ENCODE measurements around the gene GYPB.
"Not testable (repeated sequence)": the region's sequence is repeated elsewhere in the genome, so short reads cannot be mapped to it uniquely, and the experiment has no call there.

GYPB gene

DNA sequence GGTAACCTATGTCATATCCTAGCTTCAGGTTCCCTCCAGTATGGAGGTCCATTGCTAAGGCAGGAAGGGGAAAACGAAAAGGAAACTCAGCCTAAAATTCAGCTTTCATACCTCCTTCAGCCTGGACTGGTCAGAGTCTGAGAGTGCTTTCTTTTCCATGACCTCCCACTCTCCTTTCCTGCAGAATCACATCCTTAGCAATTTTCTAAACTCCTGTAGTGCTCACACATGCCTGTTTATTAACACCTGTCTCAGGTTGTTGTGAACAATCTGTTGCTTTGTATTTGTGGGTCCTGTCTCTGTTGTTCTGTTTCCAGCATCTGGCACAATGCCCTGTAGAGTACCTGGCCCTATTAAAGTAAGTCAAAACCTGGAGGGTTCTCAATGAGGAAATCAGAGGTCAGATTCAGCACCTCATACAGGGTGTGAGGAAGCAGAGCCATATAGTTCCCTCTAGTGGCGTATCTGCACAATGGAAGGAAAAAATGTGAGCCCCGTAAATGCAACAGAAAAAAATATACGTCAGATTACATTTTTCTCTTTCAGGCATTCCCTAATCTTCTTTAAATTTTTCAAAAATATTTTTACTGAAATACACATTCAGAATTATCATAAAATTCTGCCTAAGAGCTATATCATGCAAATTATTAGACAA lies 2.3 kb upstream of the GYPB start:
- TF ChIP-seq, protein P1, sequence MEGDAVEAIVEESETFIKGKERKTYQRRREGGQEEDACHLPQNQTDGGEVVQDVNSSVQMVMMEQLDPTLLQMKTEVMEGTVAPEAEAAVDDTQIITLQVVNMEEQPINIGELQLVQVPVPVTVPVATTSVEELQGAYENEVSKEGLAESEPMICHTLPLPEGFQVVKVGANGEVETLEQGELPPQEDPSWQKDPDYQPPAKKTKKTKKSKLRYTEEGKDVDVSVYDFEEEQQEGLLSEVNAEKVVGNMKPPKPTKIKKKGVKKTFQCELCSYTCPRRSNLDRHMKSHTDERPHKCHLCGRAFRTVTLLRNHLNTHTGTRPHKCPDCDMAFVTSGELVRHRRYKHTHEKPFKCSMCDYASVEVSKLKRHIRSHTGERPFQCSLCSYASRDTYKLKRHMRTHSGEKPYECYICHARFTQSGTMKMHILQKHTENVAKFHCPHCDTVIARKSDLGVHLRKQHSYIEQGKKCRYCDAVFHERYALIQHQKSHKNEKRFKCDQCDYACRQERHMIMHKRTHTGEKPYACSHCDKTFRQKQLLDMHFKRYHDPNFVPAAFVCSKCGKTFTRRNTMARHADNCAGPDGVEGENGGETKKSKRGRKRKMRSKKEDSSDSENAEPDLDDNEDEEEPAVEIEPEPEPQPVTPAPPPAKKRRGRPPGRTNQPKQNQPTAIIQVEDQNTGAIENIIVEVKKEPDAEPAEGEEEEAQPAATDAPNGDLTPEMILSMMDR (IDR thresholded peaks at IDR 0.05; ENCODE audit: low read depth, low read length, missing control alignments) = peak; percentile 57
- peak; percentile 3 for DNase-seq (ENCODE audit: low read depth)
- not testable (repeated sequence) for H3K4me3 ChIP-seq (ENCODE audit: low read depth, low read length)

GRCh38 chr4:144018223-144019000 lies 768 bp downstream of the GYPB start:
- DNase-seq (ENCODE audit: low read depth); H3K4me3 ChIP-seq (ENCODE audit: low read depth, low read length): not testable (repeated sequence)

- not testable (repeated sequence) for DNase-seq (ENCODE audit: low read depth); H3K4me3 ChIP-seq (ENCODE audit: low read depth, low read length)
Observed at GRCh38 chr4:144017271-144017670, 1.9 kb downstream of the GYPB start.

DNA sequence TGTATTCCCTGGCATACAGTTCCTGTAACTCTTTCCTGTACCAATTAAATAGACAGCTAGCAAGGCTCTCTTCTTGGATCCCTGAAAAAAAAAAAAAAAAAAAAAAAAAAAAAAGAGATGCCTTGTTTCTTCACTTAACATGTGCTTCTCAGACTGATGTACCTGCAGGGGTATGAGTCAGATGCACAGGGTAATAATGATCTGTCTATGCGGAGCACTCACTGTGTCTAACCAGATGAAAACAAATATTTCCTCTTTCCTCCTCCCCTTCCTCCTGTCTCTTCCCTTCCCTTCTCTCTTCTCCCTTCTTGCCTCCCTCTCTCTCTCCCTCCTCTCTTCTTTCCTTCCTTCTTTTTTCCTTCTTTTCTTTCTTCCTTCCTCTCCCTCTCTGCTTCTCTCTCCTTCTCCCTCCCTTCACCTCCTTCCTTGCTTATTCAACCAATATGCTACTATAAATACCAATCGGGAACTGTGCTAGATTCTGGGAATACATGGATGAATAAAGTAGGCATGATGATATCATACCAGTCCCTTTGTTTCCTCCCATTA lies 3.0 kb downstream of the GYPB start:
- DNase-seq (ENCODE audit: low read depth); H3K4me3 ChIP-seq (ENCODE audit: low read depth, low read length): not testable (repeated sequence)

DNA sequence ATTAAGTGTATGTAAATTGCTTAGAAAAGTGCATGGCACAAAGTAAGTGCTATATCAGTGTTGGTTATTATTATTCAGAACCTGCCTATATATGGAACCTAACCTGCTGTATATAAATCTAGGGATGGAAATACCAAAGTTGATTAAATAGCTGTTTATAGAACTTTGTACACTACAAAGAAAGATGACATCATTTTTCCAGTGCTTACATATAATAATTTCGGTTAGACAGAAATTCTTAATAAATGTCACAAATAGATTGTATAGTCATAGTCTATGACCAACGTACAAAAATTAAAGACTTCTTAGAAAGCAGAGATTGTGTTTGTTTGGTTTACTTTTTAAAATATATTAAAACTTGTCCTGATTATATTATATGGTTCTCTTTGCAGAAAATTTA lies 4.4 kb downstream of the GYPB start:
- DNase-seq (ENCODE audit: low read depth) = no peak
- no peak overlapping the region for H3K4me3 ChIP-seq (ENCODE audit: low read depth, low read length)
- TF ChIP-seq, protein P1 (IDR thresholded peaks at IDR 0.05; ENCODE audit: low read depth, low read length, missing control alignments) = no peak

DNA sequence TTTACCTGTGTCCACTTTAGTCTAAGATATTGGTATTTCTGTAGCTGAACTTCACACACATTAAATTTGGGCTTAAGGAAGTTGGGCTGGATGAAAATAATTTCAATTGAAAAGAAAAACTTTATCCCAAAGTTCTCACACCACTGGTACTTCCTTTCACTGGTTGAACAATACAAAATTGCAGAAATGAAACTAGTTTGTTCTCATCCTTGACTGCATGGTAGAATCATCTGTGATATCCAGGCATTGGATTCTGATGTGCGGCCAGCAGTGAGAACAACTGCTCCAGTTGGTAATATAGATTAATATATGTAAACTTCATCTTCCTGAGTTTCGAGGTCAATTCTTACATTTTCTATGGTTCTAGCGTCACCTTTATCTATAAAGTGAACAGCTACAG lies 10.6 kb downstream of the GYPB start:
- H3K4me3 ChIP-seq (ENCODE audit: low read depth, low read length); DNase-seq (ENCODE audit: low read depth): not testable (repeated sequence)

GRCh38 chr4:144007960-144008359 lies 11.2 kb downstream of the GYPB start:
- H3K4me3 ChIP-seq (ENCODE audit: low read depth, low read length) = not testable (repeated sequence)

GRCh38 chr4:144006200-144006803 lies 12.9 kb downstream of the GYPB start:
- not testable (repeated sequence) for DNase-seq (ENCODE audit: low read depth)

More at GRCh38 chr4:144007960-144008359, 11.2 kb downstream of the GYPB start:
- not testable (repeated sequence) for DNase-seq (ENCODE audit: low read depth)

DNA sequence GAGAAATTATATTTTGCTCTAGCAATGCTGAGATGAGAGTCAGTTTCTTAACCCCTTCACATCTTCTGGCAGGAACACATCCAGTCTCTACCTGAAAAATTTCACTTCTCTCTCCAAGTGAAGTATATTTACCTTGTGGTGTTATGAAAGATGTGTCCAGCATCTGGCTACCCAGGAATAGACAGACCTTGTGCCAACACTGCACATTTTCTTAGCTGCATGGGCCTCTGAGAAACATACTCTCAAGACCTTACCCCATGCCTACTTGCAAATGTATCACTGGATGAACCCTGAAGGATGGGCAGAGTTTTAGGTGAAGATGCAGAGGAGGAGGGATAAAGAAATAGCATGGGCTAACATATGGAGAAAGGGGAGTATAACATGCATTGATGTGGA lies 13.6 kb downstream of the GYPB start:
- not testable (repeated sequence) for DNase-seq (ENCODE audit: low read depth)

More at GRCh38 chr4:144006200-144006803, 12.9 kb downstream of the GYPB start:
- not testable (repeated sequence) for H3K4me3 ChIP-seq (ENCODE audit: low read depth, low read length)

DNA sequence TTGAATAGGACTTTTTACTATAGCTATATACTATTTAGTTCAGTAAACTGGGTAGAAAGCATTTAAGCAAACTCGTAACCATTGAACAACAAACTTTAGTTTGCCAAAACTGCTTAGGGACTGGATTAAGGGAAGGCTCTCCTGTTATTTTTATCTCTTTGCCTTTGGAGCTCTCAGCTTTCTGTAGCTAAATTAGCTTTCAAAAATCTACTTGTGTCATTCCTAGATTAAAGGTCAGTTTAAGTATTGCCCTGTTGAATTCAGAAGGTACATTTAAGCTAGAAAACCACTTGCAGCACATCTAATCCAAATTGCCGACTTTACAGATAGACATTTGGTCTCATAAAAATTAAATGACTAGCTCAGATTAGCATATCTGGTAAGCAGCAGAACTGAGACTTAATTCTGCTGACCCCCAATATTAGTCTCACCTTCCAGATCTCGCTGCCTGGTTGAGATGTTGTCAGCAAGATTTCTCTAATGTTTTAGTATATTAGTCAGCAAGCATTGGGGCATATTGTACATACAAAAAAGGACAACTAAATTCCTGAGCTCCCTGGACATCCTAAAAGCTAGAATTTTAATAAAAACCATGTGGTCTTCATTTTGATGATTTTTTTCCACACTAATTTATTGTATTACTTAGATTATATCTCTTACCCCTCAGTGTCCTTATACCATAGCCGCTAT lies 14.2 kb downstream of the GYPB start:
- not testable (repeated sequence) for H3K4me3 ChIP-seq (ENCODE audit: low read depth, low read length); DNase-seq (ENCODE audit: low read depth)

More for the DNA sequence above, 13.6 kb downstream of the GYPB start:
- H3K4me3 ChIP-seq (ENCODE audit: low read depth, low read length) = not testable (repeated sequence)

GRCh38 chr4:144003890-144004265 lies 15.3 kb downstream of the GYPB start:
- H3K4me3 ChIP-seq (ENCODE audit: low read depth, low read length); DNase-seq (ENCODE audit: low read depth): not testable (repeated sequence)

DNA sequence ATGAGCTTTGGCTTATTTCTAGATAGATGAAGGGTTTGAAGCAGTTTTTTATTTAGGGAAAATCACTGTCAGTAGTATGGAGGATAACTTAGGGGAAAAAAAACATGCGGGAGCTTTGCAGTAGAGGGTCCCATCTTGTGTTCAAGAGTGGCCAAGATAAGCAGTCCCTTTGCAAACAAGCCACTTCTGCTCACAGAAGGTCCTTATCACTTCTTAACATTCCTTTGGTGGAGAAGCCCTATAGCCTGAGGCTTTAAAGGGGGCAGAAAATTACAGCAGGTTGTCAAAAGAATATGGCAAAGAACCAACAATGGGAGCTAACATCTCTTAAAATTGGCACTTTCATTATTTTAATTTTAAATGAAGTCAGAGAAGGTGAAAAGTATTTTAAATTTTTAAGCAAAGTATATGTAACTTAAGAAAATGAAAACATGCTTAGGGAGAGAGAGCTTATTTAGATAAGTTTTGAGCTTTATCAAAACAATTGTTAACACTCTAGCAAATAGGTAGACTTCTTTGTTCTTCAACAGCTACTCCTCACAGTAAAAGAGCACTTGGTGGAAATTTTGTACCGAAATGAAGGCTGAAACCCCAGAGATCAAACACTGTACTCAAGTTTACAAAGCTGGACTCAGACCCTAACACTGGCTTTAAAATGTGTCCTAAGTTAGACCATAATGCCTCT lies 15.8 kb downstream of the GYPB start:
- H3K4me3 ChIP-seq (ENCODE audit: low read depth, low read length); DNase-seq (ENCODE audit: low read depth): not testable (repeated sequence)

DNA sequence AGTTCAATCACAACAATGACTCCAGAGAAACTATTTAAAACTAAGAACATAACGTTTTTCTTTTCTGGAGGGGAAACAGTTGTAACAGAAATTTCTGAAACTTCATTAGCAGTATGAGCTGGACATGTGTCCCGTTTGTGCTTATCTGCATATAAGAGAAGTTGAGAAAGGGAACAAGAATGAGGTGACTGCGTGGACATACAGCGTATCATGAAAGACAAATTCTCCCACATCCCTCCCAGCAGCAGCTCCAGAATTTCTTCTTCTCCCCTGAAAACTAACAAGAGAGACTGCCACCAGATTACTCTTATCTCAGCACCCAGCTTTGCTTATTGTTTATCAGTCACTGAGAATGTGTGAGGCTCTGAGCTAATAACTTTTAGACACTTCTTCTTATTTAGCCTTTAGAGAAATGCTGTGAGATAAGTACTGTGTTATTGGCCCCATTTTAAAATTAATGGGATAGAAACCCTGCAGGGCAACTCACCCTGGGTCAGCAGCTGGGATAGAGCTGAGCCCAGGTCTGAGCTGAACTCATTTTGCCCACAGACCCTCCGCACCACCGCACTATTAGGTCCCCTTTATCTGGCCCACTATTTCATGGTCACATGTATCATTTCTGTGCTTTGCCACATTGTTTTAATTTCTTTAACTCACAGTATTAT lies 18.7 kb downstream of the GYPB start:
- DNase-seq (ENCODE audit: low read depth); H3K4me3 ChIP-seq (ENCODE audit: low read depth, low read length): not testable (repeated sequence)

DNA sequence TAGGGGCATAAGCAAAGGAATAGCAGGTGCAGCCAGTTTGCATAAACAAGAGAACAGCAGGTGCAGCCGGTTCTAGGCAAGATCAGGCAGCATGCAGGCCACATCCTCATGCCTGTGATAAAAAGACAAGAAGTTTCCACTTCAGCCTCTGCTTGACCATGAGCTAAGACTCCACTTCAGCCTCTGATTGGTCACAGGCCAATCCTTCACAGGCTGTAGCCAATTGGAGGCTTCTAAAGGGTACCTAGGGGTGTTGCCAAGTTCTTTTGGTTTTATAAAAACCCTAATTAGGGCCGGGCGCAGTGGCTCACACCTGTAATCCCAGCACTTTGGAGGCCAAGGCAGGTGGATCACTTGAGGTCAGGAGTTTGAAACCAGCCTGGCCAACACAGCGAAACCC lies 23.0 kb downstream of the GYPB start:
- not testable (repeated sequence) for H3K4me3 ChIP-seq (ENCODE audit: low read depth, low read length); DNase-seq (ENCODE audit: low read depth)

DNA sequence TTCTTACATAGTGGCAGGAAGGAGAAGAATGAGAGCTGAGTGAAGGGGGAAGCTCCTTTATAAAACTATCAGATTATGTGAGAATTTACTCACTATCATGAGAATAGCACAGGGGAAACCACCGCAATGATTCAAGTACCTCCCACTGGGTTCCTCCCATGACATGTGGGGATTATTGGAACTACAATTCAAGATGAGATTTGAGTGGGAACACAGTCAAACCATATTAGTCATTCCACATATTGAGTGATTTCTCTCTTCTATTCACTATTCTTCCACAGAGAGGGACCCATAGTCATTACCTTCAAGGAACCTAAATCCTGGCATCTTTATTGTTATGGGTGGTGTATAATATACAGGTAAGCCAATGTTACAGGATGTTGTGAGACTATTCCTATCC lies 27.4 kb downstream of the GYPB start:
- H3K4me3 ChIP-seq (ENCODE audit: low read depth, low read length); DNase-seq (ENCODE audit: low read depth): not testable (repeated sequence)
